Neural progenitor cell (in vitro differentiated cells): ENCODE measurements around the gene OOSP2. TPM values are rescaled to one million over a fixed set of nuclear protein-coding genes. Genes with fewer than 3 reads are reported as not detected.

ENCODE experiments used
- DNase-seq: peaks from one replicate; pipeline ENCODE4 v3.0.0-alpha.2; 2016; ENCODE audit warnings: low spot score
- H2AFZ ChIP-seq: fragments of 200-600 bp; sonication (generic); replicated peaks from 2 replicates; pipeline ENCODE4 v1.6.1; 2016; ENCODE audit warnings: antibody characterized with exemption
- H3F3A ChIP-seq: fragments of 200-600 bp; sonication (generic); 2 replicates; pipeline ENCODE4 v1.6.1; 2016; ENCODE audit warnings: antibody characterized with exemption, low read depth
- H3K27ac ChIP-seq: fragments of 200-600 bp; sonication (generic); 2 replicates; pipeline ENCODE4 v1.5.1; 2016; ENCODE audit warnings: mild to moderate bottlenecking
- H3K27me3 ChIP-seq: fragments of 200-600 bp; sonication (generic); 2 replicates; pipeline ENCODE4 v1.6.1; 2016; ENCODE audit warnings: mild to moderate bottlenecking, moderate library complexity
- H3K36me3 ChIP-seq: fragments of 200-600 bp; sonication (generic); 2 replicates; pipeline ENCODE4 v1.5.1; 2016
- H3K4me1 ChIP-seq: fragments of 200-600 bp; sonication (generic); 2 replicates; pipeline ENCODE4 v1.6.1; 2016; ENCODE audit warnings: mixed run types
- H3K4me2 ChIP-seq: fragments of 200-600 bp; sonication (generic); 2 replicates; pipeline ENCODE4 v1.6.1; 2016
- H3K4me3 ChIP-seq: fragments of 200-600 bp; sonication (generic); 2 replicates; pipeline ENCODE4 v1.5.1; 2016
- H3K79me2 ChIP-seq: fragments of 200-600 bp; sonication (generic); 2 replicates; pipeline ENCODE4 v1.6.1; 2016; ENCODE audit warnings: low read depth
- H3K9ac ChIP-seq: fragments of 200-600 bp; sonication (generic); 2 replicates; pipeline ENCODE4 v1.6.1; 2016
- H3K9me3 ChIP-seq: fragments of 200-600 bp; sonication (generic); 2 replicates; pipeline ENCODE4 v1.5.1; 2016; ENCODE audit warnings: low read depth
- H4K20me1 ChIP-seq: fragments of 200-600 bp; sonication (generic); 2 replicates; pipeline ENCODE4 v1.6.1; 2016; ENCODE audit warnings: low read depth
- H3K27ac Mint-ChIP-seq: 3 replicates; pipeline ENCODE4 v1.8.0; 2021; ENCODE audit warnings: mixed read lengths
- H3K27me3 Mint-ChIP-seq: 2 replicates; pipeline ENCODE4 v1.8.0; 2022; ENCODE audit warnings: low read depth, mild to moderate bottlenecking, inconsistent platforms, moderate library complexity, mixed read lengths; ENCODE audit not compliant: insufficient read depth
- H3K36me3 Mint-ChIP-seq: 3 replicates; pipeline ENCODE4 v1.8.0; 2021; ENCODE audit warnings: mixed read lengths
- H3K4me1 Mint-ChIP-seq: 3 replicates; pipeline ENCODE4 v1.8.0; 2021; ENCODE audit warnings: mixed read lengths
- H3K4me3 Mint-ChIP-seq: 3 replicates; pipeline ENCODE4 v1.8.0; 2021; ENCODE audit warnings: mild to moderate bottlenecking, moderate library complexity, mixed read lengths
- H3K9me3 Mint-ChIP-seq: 3 replicates; pipeline ENCODE4 v1.8.0; 2020; ENCODE audit warnings: mixed read lengths
- CTCF ChIP-seq: fragments of 200-600 bp; sonication (generic); IDR thresholded peaks from 2 replicates; pipeline ENCODE4 v1.5.1; 2017; ENCODE audit warnings: antibody characterized with exemption, mild to moderate bottlenecking
- EZH2 ChIP-seq: fragments of 200-600 bp; sonication (generic); IDR thresholded peaks from 2 replicates; pipeline ENCODE4 v1.6.1; 2017; ENCODE audit warnings: antibody characterized with exemption, mild to moderate bottlenecking, moderate library complexity
- EZH2phosphoT487 ChIP-seq: fragments of 200-600 bp; sonication (generic); IDR thresholded peaks from 2 replicates; pipeline ENCODE4 v1.6.1; 2017; ENCODE audit warnings: antibody characterized with exemption
- total RNA-seq: library from RNA; depleted of rRNA; stranded (reverse); fragments of >200 nt; gene quantifications from 2 replicates; pipeline ENCODE4 v1.2.3, GENCODE V29; 2015; ENCODE audit warnings: low replicate concordance

The OOSP2 gene
- total RNA-seq, 1 donor from 2014 or later: not detected

- H3K9ac ChIP-seq: no peak overlapping the region
- Mint-ChIP-seq H3K36me3 (no peaks in the 10 kb centered on the region), H3K9me3 (no peaks in the 10 kb centered on the region), H3K27ac (no peak overlapping the region), H3K27me3 (no peaks in the 10 kb centered on the region), H3K4me1 (no peaks in the 10 kb centered on the region), H3K4me3 (no peak overlapping the region)
- no peaks in the 10 kb centered on the region for H3F3A ChIP-seq
- H3K4me1 ChIP-seq: no peaks in the 10 kb centered on the region
- H3K27me3 ChIP-seq: no peaks in the 10 kb centered on the region
- H3K9me3 ChIP-seq: no peaks in the 10 kb centered on the region
- H3K36me3 ChIP-seq: no peaks in the 10 kb centered on the region
- H3K27ac ChIP-seq: no peak overlapping the region
- no peak for DNase-seq
- H3K79me2 ChIP-seq: no peaks in the 10 kb centered on the region
- TF ChIP-seq EZH2: no peak
- no peak for TF ChIP-seq EZH2phosphoT487
- no peak for TF ChIP-seq CTCF
- no peak overlapping the region for H3K4me2 ChIP-seq
- no peak overlapping the region for H2AFZ ChIP-seq
- H3K4me3 ChIP-seq: no peak overlapping the region
- no peaks in the 10 kb centered on the region for H4K20me1 ChIP-seq
Measured at GRCh38 chr11:60095477-60096120, 55.4 kb downstream of the OOSP2 start.

- Histone ChIP-seq H3K27ac (no peak overlapping the region), H3F3A (no peaks in the 10 kb centered on the region), H3K4me3 (no peak overlapping the region), H3K79me2 (no peaks in the 10 kb centered on the region), H3K4me1 (no peaks in the 10 kb centered on the region), H3K36me3 (no peaks in the 10 kb centered on the region), H4K20me1 (no peaks in the 10 kb centered on the region), H2AFZ (no peak overlapping the region), H3K9me3 (no peaks in the 10 kb centered on the region), H3K9ac (no peak overlapping the region), H3K4me2 (no peak overlapping the region), H3K27me3 (no peaks in the 10 kb centered on the region)
- Mint-ChIP-seq H3K36me3 (no peaks in the 10 kb centered on the region), H3K4me3 (no peak overlapping the region), H3K4me1 (no peaks in the 10 kb centered on the region), H3K9me3 (no peaks in the 10 kb centered on the region), H3K27ac (no peak overlapping the region), H3K27me3 (no peaks in the 10 kb centered on the region)
- DNase-seq: no peak
- TF ChIP-seq EZH2: no peak
- no peak for TF ChIP-seq EZH2phosphoT487
- TF ChIP-seq CTCF: no peak
Measured at GRCh38 chr11:60097189-60097588, 57.0 kb downstream of the OOSP2 start.

Other genes starting within 250 kb of the OOSP2 start
- gene MRPL16, start 229.6 kb upstream of the OOSP2 start, total RNA-seq: 42.3 and 49.8 TPM in 2 replicates
- not detected in 2 replicates for gene CBLIF, start 194.9 kb upstream of the OOSP2 start, total RNA-seq
- gene TCN1, start 173.9 kb upstream of the OOSP2 start, total RNA-seq: not detected in 2 replicates
- not detected in 2 replicates for gene OOSP3, start 161.6 kb upstream of the OOSP2 start, total RNA-seq
- gene OOSP1, start 102.0 kb upstream of the OOSP2 start, total RNA-seq: not detected in 2 replicates
- gene OOSP4A, start 76.4 kb upstream of the OOSP2 start, total RNA-seq: not detected in 2 replicates
- not detected in 2 replicates for gene OOSP4B, start 23.2 kb upstream of the OOSP2 start, total RNA-seq
- not detected in 2 replicates for gene MS4A3, start 16.3 kb downstream of the OOSP2 start, total RNA-seq
- gene MS4A2, start 48.3 kb downstream of the OOSP2 start, total RNA-seq: not detected in 2 replicates
- not detected in 2 replicates for gene MS4A6A, start 142.7 kb downstream of the OOSP2 start, total RNA-seq
- not detected in 2 replicates for gene MS4A4E, start 202.7 kb downstream of the OOSP2 start, total RNA-seq
- not detected in 2 replicates for gene MS4A4A, start 240.3 kb downstream of the OOSP2 start, total RNA-seq